ENCODE results near the gene SLC22A1. TPM values are rescaled to one million over a fixed set of nuclear protein-coding genes. Genes with fewer than 3 reads are reported as not detected.
A peak's percentile ranks its signal among the peaks of the same experiment; 100 is the strongest.

The SLC22A1 gene
- total and polyA plus RNA-seq, 10 of the 15 experiments (the other 5 are each of a cell fraction or from before 2014, with no cell fraction given), result 0.09 to 0.28 (median 0.15) TPM; not detected in 3

GRCh38 chr6:160198606-160199211, 77.1 kb downstream of the SLC22A1 start:
- in situ Hi-C loops (cut with MboI), result no loop called here
- CTCF ChIA-PET, result no interaction called here
- intact Hi-C loops (cut with micrococcal nuclease; ENCODE audit: unreplicated experiment), result no loop called here
- Histone ChIP-seq H3K27ac (ENCODE audit: control insufficient read depth, insufficient read depth) (no peak overlapping the region), H3K4me3 (no peak overlapping the region), H3K9ac (ENCODE audit: control insufficient read depth, insufficient read depth, low read length) (no peak overlapping the region), H2AFZ (ENCODE audit: control insufficient read depth, low read depth, low read length) (no peak overlapping the region), H3K79me2 (ENCODE audit: control insufficient read depth, insufficient read depth, low read length) (no peaks in the 10 kb centered on the region), H3K9me3 (replicated peaks; ENCODE audit: control insufficient read depth, insufficient read depth, low read length) (no peaks in the 10 kb centered on the region; the same call in 1 of the 3 replicates), H3K4me2 (ENCODE audit: control insufficient read depth, insufficient read depth) (no peak overlapping the region), H4K20me1 (ENCODE audit: control insufficient read depth, insufficient read depth) (no peaks in the 10 kb centered on the region), H3K27me3 (replicated peaks in 1 of 2; ENCODE audit: control insufficient read depth in 2 of 2, insufficient read depth in 2 of 2, low read length in 1 of 2) (no peaks in the 10 kb centered on the region), H3K4me1 (ENCODE audit: control insufficient read depth, insufficient read depth, low read length) (no peaks in the 10 kb centered on the region), H3K36me3 (ENCODE audit: control insufficient read depth in 2 of 2, insufficient read depth in 2 of 2, low read length in 1 of 2) (no peaks in the 10 kb centered on the region)
- RAD21 ChIA-PET (ENCODE audit: unreplicated experiment), result no interaction called here
- no TSS peak for BruUV-seq (replicated peaks)
- no peak for FAIRE-seq
- SMC1A ChIA-PET (ENCODE audit: uncharacterized antibody, unreplicated experiment), result interaction anchor here (1.4 kb wide), 1 partner anchor 9 kb away, joined by 3 read pairs; no protein-coding TSS in a partner anchor
- TF ChIP-seq JUND (IDR thresholded peaks at IDR 0.05; ENCODE audit: low read depth, low read length), result no peak
- TF ChIP-seq IKZF1 (conservative IDR thresholded peaks at IDR 0.05), result no peak
- TF ChIP-seq TAF1 (IDR thresholded peaks at IDR 0.05; ENCODE audit: borderline replicate concordance, low read depth, low read length), result no peak
- TF ChIP-seq ZBTB4 (CRISPR knock-in tag; IDR thresholded peaks at IDR 0.05), result no peak
- TF ChIP-seq CREM (IDR thresholded peaks at IDR 0.05; ENCODE audit: low read depth), result no peak
- no peak for TF ChIP-seq EGR1 (IDR thresholded peaks at IDR 0.05; ENCODE audit: borderline replicate concordance in 1 of 2, low read depth in 2 of 2, low read length in 2 of 2)
- no peak for TF ChIP-seq BRCA1 (IDR thresholded peaks at IDR 0.05; ENCODE audit: low read depth, low read length)
- no peak for TF ChIP-seq YBX1 (IDR thresholded peaks at IDR 0.05)
- TF ChIP-seq ZSCAN29 (IDR thresholded peaks at IDR 0.05), result no peak
- TF ChIP-seq STAT3 (IDR thresholded peaks at IDR 0.05; ENCODE audit: low read depth, low read length), result no peak
- no peak for TF ChIP-seq TCF3 (IDR thresholded peaks at IDR 0.05; ENCODE audit: borderline replicate concordance, insufficient read depth, low read depth, low read length)
- no peak for TF ChIP-seq SREBF2 (IDR thresholded peaks at IDR 0.05; ENCODE audit: low read length)
- TF ChIP-seq MTA2 (IDR thresholded peaks at IDR 0.05; ENCODE audit: low read depth), result no peak
- TF ChIP-seq NBN (IDR thresholded peaks at IDR 0.05), result no peak
- no peak for TF ChIP-seq ATF3 (IDR thresholded peaks at IDR 0.05; ENCODE audit: borderline replicate concordance, extremely low read depth, low read depth, low read length)
- TF ChIP-seq ZZZ3 (IDR thresholded peaks at IDR 0.05; ENCODE audit: control insufficient read depth, insufficient read length, low read depth), result no peak
- no peak for TF ChIP-seq SMAD1 (IDR thresholded peaks at IDR 0.05; ENCODE audit: low read depth, partially characterized antibody)
- TF ChIP-seq ATF2 (IDR thresholded peaks at IDR 0.05; ENCODE audit: low read length), result no peak
- no peak for TF ChIP-seq IRF3 (IDR thresholded peaks at IDR 0.05)
- no peak for TF ChIP-seq HDAC6 (IDR thresholded peaks at IDR 0.05; ENCODE audit: unreplicated experiment)
- POLR2A ChIA-PET, result no interaction called here
- peak; percentile 96 for ATAC-seq
- no peak for DNase-seq (ENCODE audit: low read depth, low spot score)
- WGBS (ENCODE audit: insufficient coverage, insufficient replicate concordance, low lambda C conversion rate, missing lambda C conversion rate), result 0% methylated on average over 3 of the region's 3 CpGs

Measured in GM12878 (cell line).